CD4-positive, CD25-positive, alpha-beta regulatory T cell (primary cell): Measurements from ENCODE around the gene CXCL14. TPM values are rescaled to one million over a fixed set of nuclear protein-coding genes. Genes with fewer than 3 reads are reported as not detected.

Experiments
- ATAC-seq, 2 donors: fragments of 150-1000 bp; cut with Tn5 transposase; one replicate each; pipeline ENCODE4 v1.10.0; 2021; ENCODE audit warnings: low read depth in 2 of 2, moderate number of reproducible peaks in 2 of 2, moderate library complexity in 1 of 2
- DNase-seq, 3 donors: peaks; one replicate each; pipeline versions ENCODE4 v3.0.0 to v3.0.0-alpha.2; 2012 to 2022; ENCODE audit warnings: mixed read lengths in 1 of 3
- H3K27ac ChIP-seq: one replicate; pipeline ENCODE4 v1.7.0; 2013; ENCODE audit warnings: mild to moderate bottlenecking, low read length; ENCODE audit not compliant: insufficient read depth, poor library complexity, severe bottlenecking
- H3K27me3 ChIP-seq: one replicate; pipeline ENCODE4 v1.7.0; 2013; ENCODE audit warnings: low read length; ENCODE audit not compliant: control insufficient read depth, insufficient read depth
- H3K36me3 ChIP-seq: one replicate; pipeline ENCODE4 v1.7.0; 2013; ENCODE audit warnings: mild to moderate bottlenecking, low read length, moderate library complexity; ENCODE audit not compliant: control insufficient read depth, insufficient read depth
- H3K4me1 ChIP-seq: 2 replicates; pipeline ENCODE4 v1.7.0; 2013; ENCODE audit warnings: mild to moderate bottlenecking, low read length; ENCODE audit not compliant: insufficient read depth, control insufficient read depth, poor library complexity, severe bottlenecking
- H3K4me3 ChIP-seq: one replicate; pipeline ENCODE4 v1.7.0; 2013; ENCODE audit warnings: low read depth, mild to moderate bottlenecking, low read length, moderate library complexity
- H3K9me3 ChIP-seq, 2 experiments: 1 replicate in 1 of 2; 2 replicates in 1 of 2; pipeline ENCODE4 v1.7.0; 2013; ENCODE audit warnings: low read length in 2 of 2, mild to moderate bottlenecking in 1 of 2, moderate library complexity in 1 of 2; ENCODE audit not compliant: control insufficient read depth in 2 of 2
- H3K27ac Mint-ChIP-seq, 3 donors: one replicate each; pipeline ENCODE4 v1.8.0; 2020 to 2022; ENCODE audit warnings: mild to moderate bottlenecking in 3 of 3, mixed read lengths in 3 of 3, moderate library complexity in 2 of 3
- H3K27me3 Mint-ChIP-seq: one replicate; pipeline ENCODE4 v1.8.0; 2022; ENCODE audit warnings: mild to moderate bottlenecking, mixed read lengths
- H3K36me3 Mint-ChIP-seq: one replicate; pipeline ENCODE4 v1.8.0; 2020; ENCODE audit warnings: mixed read lengths
- H3K4me1 Mint-ChIP-seq, 4 donors: one replicate each; pipeline ENCODE4 v1.8.0; 2020 to 2022; ENCODE audit warnings: mixed read lengths in 4 of 4, mild to moderate bottlenecking in 1 of 4
- H3K4me3 Mint-ChIP-seq, 4 donors: one replicate each; pipeline ENCODE4 v1.8.0; 2020 to 2022; ENCODE audit warnings: mild to moderate bottlenecking in 4 of 4, mixed read lengths in 4 of 4, moderate library complexity in 3 of 4
- H3K9me3 Mint-ChIP-seq, 7 donors: one replicate each; pipeline ENCODE4 v1.8.0; 2020 to 2022; ENCODE audit warnings: mixed read lengths in 7 of 7, mild to moderate bottlenecking in 3 of 7, moderate library complexity in 2 of 7
- polyA plus RNA-seq, 4 donors: library from polyadenylated mRNA; unstranded; fragments of 300-500 nt; fragmentation: Illumina TruSeq; gene quantifications; one replicate each; pipeline ENCODE4 v1.2.3, GENCODE V29; 2021
- total RNA-seq: library from RNA; stranded (reverse); gene quantifications from one replicate; pipeline ENCODE4 v1.2.3, GENCODE V29; 2022

Gene CXCL14
- total and polyA plus RNA-seq, 5 donors from 2014 or later: not detected

DNA sequence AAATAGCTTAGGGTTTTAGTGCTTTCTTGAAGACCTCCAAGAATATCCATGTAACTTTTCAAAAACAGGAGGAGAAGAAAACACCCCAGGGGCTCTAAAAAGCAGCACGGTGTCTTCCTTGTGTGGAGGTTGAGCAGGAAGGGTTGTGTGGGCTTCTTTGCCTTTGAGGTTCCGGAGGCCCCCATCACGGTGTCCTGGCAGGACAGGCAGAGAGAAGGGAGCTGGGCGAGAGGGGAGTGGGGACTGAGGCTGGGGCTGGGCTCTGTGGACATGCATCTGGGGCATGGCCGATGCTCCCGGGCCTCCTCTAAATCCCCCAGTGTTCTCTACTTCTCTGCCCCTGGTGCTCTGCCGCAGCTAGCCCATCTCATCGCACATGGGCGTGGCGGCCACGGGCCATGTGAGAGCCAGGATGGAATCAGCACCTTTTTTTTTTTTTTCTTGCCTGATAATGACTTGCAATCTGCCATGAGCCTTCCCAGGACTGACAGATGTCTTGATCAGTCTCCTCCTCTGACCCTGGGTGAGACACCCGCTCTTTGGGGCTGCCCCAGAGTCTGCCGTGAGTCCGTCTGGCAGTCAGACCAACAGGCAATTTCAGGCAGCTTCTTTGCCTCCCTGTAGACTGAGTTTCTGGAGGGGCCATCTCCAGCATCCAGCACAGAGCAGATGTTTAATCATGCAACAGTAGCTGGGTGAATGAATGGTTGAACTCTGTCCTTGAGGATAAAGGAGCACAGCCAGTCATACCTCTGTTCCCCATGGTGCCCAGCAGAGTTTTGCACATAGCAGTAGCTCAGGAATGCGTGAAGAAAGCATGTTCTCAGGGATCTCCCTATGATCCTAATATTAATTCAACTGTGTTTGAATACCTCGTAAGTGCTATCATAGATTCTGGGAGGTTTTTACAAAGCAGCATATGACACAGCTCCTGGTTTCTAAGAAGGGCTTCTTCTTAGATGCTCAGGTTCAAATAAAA is 12.1 kb downstream of the CXCL14 start:
- Mint-ChIP-seq H3K4me1 (peaks cover 0 to 2% (median 0%) of the 10 kb centered on the region in 4 donors), H3K9me3 (peaks cover 0 to 3% (median 0%) of the 10 kb centered on the region in 7 donors), H3K36me3 (no peaks in the 10 kb centered on the region), H3K4me3 (no peak overlapping the region), H3K27ac (no peak overlapping the region), H3K27me3 (peaks cover 4% of the 10 kb centered on the region)
- H3K36me3 ChIP-seq: no peaks in the 10 kb centered on the region
- DNase-seq (no peak), ATAC-seq (no peak)
- H3K9me3 ChIP-seq: no peaks in the 10 kb centered on the region
- H3K4me3 ChIP-seq: no peak overlapping the region
- H3K27ac ChIP-seq: no peak overlapping the region
- H3K4me1 ChIP-seq: peaks cover 3% of the 10 kb centered on the region
- H3K27me3 ChIP-seq: peaks cover 2% of the 10 kb centered on the region

DNA sequence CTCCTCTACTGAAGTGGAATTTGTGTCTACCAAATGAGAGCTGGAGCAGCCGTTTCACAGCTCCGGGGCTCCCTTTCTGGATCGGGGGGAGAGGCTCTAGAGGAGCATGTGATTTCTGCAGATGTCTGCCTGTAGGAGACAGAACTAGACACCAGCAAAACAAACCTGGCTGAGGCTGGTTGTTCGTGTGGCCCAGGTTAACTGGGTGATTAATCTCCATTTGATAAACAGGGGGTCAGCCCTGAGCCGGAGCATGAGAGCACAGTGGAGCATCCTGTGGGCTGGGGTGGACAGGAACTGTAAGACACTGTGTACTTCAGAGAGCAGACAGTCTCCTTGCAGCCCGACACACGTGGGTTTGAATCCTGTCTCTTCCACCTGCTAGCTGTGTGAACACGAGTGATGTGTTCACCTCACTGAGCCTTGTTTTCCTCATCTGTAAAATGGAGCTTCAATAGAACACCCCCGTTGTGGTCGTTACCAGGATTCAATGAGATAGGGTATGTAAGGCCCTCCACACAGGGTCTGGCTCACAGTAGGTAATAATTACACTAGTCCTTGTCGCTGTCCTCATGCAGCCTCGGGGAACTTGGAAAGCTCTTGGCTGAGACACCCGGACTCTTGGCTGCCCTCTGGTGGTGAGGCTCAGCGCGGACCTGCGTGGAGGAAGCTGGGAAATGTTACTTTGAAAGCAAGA is 12.9 kb downstream of the CXCL14 start:
- H3K27ac Mint-ChIP-seq: no peak overlapping the region
- H3K27me3 Mint-ChIP-seq: peaks cover 5% of the 10 kb centered on the region
- H3K36me3 ChIP-seq: no peaks in the 10 kb centered on the region
- DNase-seq (peak; percentile 9 to 54 (median 14)), ATAC-seq (peak in 1 of 2 donors; percentile 43)
- no peaks in the 10 kb centered on the region for H3K9me3 ChIP-seq
- peaks cover 3% of the 10 kb centered on the region for H3K4me1 ChIP-seq
- H3K4me3 ChIP-seq: no peak overlapping the region
- peaks cover 0 to 3% (median under 1%) of the 10 kb centered on the region in 4 donors for H3K4me1 Mint-ChIP-seq
- H3K36me3 Mint-ChIP-seq: no peaks in the 10 kb centered on the region
- H3K9me3 Mint-ChIP-seq: peaks cover 0 to 3% (median 0%) of the 10 kb centered on the region in 7 donors
- H3K27me3 ChIP-seq: peaks cover 2% of the 10 kb centered on the region
- no peak overlapping the region for H3K27ac ChIP-seq
- H3K4me3 Mint-ChIP-seq: no peak overlapping the region

DNA sequence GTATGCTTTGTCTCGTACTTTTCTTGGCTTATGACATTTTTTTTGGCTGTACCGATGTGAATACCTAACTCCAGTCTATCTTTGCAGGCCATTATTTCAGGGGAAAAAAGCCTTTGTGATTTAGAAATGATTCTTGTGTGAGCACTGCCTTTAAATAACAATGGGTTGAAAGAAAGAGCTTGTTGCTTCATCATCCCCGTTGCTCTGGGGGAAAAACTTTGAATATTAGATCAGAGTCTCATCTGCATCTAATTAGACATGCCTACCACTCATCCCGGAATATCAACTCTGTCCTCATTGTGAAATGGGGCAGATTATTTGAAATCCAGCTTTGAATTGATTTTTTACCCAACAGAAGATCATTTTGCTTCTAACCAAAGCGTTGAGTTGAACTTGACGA is 13.5 kb downstream of the CXCL14 start:
- H3K27me3 Mint-ChIP-seq: peaks cover 10% of the 10 kb centered on the region
- H3K4me3 Mint-ChIP-seq: no peak overlapping the region
- H3K9me3 Mint-ChIP-seq: peaks cover 0 to 3% (median 0%) of the 10 kb centered on the region in 7 donors

DNA sequence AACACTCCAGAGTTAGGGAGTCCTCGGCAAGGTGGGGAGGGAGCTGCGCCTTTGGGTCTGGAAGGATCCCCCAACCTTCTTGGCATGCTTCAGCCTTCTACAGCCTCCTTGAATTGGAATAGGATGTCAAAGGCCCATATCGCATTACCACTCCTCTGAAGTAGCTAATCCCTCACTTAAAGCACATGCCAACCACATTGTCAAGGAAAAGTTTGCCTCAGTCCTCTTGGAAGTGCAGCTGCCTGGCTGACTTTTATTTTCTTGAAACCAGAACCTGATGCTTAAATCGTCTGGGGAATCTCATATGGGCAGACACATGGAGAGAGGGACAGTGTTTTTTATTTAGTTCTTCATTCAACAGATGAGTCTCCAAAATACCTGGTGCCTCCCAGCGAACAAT is 14.5 kb downstream of the CXCL14 start:
- H3K27ac ChIP-seq: no peak overlapping the region
- H3K4me3 ChIP-seq: no peak overlapping the region
- no peaks in the 10 kb centered on the region for H3K9me3 ChIP-seq
- Mint-ChIP-seq H3K9me3 (peaks cover 0 to 3% (median 0%) of the 10 kb centered on the region in 7 donors), H3K4me3 (no peak overlapping the region), H3K27ac (no peak overlapping the region), H3K4me1 (peaks cover 0 to 7% (median 2%) of the 10 kb centered on the region in 4 donors), H3K36me3 (no peaks in the 10 kb centered on the region), H3K27me3 (peaks cover 10% of the 10 kb centered on the region)
- H3K27me3 ChIP-seq: peaks cover 5% of the 10 kb centered on the region
- H3K4me1 ChIP-seq: peaks cover 3% of the 10 kb centered on the region
- H3K36me3 ChIP-seq: no peaks in the 10 kb centered on the region
- DNase-seq (no peak), ATAC-seq (no peak)

More for the DNA sequence above, 13.5 kb downstream of the CXCL14 start:
- no peaks in the 10 kb centered on the region for H3K36me3 Mint-ChIP-seq
- H3K27ac Mint-ChIP-seq: no peak overlapping the region
- H3K4me3 ChIP-seq: no peak overlapping the region
- H3K36me3 ChIP-seq: no peaks in the 10 kb centered on the region
- no peak overlapping the region for H3K27ac ChIP-seq
- ATAC-seq (no peak), DNase-seq (no peak)
- peaks cover 3% of the 10 kb centered on the region for H3K4me1 ChIP-seq
- peaks cover 2% of the 10 kb centered on the region for H3K27me3 ChIP-seq
- H3K9me3 ChIP-seq: no peaks in the 10 kb centered on the region
- peaks cover 0 to 7% (median 2%) of the 10 kb centered on the region in 4 donors for H3K4me1 Mint-ChIP-seq

DNA sequence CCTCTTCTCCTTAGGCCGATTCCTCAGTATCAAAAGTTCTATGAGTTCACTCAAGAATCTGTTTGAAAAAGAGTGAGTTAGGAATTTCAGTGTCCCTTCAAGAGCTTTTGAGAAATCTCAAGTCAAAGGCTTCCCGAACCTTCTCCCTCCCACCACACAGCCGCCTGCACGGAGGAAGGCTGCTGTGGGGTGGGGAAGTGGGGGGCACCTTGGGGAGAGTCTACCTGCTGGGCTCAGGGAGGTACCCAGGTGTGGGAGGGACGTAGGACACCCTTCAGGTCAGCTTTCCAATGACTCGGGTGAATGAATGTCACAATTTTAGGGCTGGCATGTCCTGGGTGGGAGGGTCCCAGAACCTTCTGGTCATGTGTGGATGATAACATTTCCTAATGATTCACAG is 17.5 kb downstream of the CXCL14 start:
- Mint-ChIP-seq H3K27me3 (peaks cover 7% of the 10 kb centered on the region), H3K4me1 (peaks cover 0 to 6% (median 2%) of the 10 kb centered on the region in 4 donors), H3K9me3 (no peaks in the 10 kb centered on the region), H3K4me3 (no peak overlapping the region), H3K36me3 (no peaks in the 10 kb centered on the region), H3K27ac (no peak overlapping the region)
- H3K4me3 ChIP-seq: no peak overlapping the region
- ATAC-seq: no peak
- H3K9me3 ChIP-seq: no peaks in the 10 kb centered on the region
- H3K36me3 ChIP-seq: no peaks in the 10 kb centered on the region
- peaks cover 5% of the 10 kb centered on the region for H3K27me3 ChIP-seq
- H3K4me1 ChIP-seq: peaks cover under 1% of the 10 kb centered on the region
- no peak overlapping the region for H3K27ac ChIP-seq
- no peak for DNase-seq

DNA sequence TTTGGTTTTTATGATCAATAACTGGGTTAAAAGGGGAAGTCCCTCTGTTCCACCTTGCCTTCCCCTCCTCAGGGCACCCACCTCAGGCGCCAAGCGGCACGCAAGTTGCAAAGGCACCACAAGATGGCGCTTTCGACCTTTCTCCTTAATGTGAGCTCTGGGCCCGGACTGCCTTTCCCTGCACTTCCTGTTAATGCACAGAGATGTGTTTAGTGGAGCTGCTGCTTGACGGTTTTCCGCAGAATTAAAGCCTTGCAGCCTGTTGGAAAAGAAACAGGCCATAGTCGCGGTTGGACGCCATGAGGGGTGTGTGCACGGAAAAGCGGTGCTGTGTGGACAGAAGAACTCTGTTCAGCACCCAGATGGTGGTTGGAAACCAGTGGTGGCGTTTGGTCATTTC is 17.9 kb downstream of the CXCL14 start:
- no peak overlapping the region for H3K27ac ChIP-seq
- H3K9me3 ChIP-seq: no peaks in the 10 kb centered on the region
- ATAC-seq (no peak), DNase-seq (peak in 2 of 3 donors; percentile 25 to 73)
- H3K27me3 ChIP-seq: peaks cover 5% of the 10 kb centered on the region
- peaks cover 11% of the 10 kb centered on the region for H3K27me3 Mint-ChIP-seq
- H3K4me1 ChIP-seq: no peaks in the 10 kb centered on the region
- no peak overlapping the region for H3K4me3 Mint-ChIP-seq
- no peaks in the 10 kb centered on the region for H3K9me3 Mint-ChIP-seq
- H3K36me3 Mint-ChIP-seq: no peaks in the 10 kb centered on the region
- H3K36me3 ChIP-seq: no peaks in the 10 kb centered on the region
- no peak overlapping the region for H3K4me3 ChIP-seq
- H3K4me1 Mint-ChIP-seq: peaks cover 0 to 5% (median 2%) of the 10 kb centered on the region in 4 donors
- no peak overlapping the region for H3K27ac Mint-ChIP-seq

DNA sequence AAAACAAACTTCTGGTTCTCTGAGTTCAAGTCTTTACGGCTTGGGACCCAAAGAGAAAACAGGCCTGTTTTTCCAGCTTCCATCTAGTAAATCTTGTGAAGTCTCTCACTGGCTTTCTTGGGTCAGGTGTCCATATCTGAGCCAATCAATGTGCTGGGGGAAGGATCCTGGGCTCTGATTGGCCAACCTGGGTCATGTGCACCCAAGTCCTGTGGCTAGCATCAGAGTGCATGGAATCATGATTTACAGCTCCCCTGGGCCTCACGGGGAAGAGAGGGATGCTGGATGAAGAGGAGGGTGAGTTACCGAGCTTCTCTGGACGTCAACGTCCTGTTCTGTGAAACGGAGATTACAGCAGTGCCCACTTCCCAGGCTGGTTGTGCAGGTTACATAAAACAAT is 19.4 kb downstream of the CXCL14 start:
- Mint-ChIP-seq H3K4me3 (no peak overlapping the region), H3K27me3 (peaks cover 20% of the 10 kb centered on the region), H3K9me3 (no peaks in the 10 kb centered on the region), H3K4me1 (peaks cover 0 to 5% (median 2%) of the 10 kb centered on the region in 4 donors), H3K27ac (no peak overlapping the region), H3K36me3 (no peaks in the 10 kb centered on the region)
- no peak overlapping the region for H3K27ac ChIP-seq
- DNase-seq: no peak
- H3K4me1 ChIP-seq: no peaks in the 10 kb centered on the region
- H3K4me3 ChIP-seq: no peak overlapping the region
- no peak for ATAC-seq
- H3K36me3 ChIP-seq: no peaks in the 10 kb centered on the region
- peaks cover 5% of the 10 kb centered on the region for H3K27me3 ChIP-seq
- no peaks in the 10 kb centered on the region for H3K9me3 ChIP-seq
